Fibroblast of upper back skin (primary cell): ENCODE data around the gene GPR35.

Source experiments
- DNase-seq: peaks from one replicate; pipeline ENCODE4 v3.0.0-alpha.2; 2013

The GPR35 gene

DNA sequence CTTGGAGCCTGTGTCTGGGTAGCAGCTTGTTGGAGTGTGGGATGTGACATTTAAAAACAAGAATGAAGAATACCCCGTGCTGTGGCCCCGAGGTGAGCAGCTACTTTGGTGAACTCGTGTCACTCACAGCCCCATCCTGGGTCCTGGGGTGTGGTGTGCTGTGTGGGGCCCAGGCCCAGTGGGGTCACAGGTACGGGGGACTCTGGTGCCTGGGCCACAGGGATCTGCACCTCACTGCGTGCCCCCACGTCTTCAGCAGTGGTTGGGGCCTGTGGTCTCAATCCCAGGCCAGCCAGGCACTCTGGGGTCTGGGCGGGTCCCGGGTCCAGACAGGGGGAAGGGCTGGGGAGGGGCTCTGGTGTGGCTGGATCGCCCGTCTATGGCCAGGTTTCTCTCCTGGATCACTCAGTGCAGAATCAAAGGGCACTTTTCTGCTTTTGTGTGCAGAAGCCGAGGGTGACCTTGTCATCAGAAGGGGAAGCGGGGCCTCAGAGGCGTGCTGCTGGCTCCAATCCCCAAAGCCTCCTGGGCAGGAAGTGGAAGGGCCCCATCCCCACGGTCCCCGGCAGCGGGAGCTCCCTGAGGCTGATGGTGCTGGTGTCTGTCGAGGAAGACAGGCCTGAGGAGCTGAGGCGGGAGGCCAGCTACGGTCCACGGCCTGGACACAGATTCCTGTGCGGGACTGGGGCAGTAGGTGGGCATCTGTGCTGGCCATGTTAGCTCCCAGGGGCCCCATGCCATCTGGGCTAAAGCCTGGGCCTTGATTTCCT is 1.4 kb downstream of the GPR35 start:
- DNase-seq = peak; percentile 7

- no peak for DNase-seq
Measured at GRCh38 chr2:240627736-240628506, 2.6 kb downstream of the GPR35 start.

DNA sequence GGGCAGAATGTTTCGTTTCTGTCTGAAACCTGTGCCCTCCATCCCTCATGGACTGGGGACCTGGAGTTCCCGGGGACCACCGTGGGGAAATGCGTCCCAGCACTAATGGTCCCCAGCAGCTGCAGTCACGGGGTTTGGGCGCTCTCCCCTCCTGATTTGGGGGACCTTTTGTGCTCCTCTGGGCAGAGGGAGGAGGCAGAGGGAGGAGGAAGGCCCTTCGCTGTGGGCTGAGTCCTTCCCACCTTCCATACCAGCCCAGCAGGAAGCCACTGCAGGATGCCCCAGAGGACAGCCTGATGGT is 3.2 kb downstream of the GPR35 start:
- DNase-seq = no peak

DNA sequence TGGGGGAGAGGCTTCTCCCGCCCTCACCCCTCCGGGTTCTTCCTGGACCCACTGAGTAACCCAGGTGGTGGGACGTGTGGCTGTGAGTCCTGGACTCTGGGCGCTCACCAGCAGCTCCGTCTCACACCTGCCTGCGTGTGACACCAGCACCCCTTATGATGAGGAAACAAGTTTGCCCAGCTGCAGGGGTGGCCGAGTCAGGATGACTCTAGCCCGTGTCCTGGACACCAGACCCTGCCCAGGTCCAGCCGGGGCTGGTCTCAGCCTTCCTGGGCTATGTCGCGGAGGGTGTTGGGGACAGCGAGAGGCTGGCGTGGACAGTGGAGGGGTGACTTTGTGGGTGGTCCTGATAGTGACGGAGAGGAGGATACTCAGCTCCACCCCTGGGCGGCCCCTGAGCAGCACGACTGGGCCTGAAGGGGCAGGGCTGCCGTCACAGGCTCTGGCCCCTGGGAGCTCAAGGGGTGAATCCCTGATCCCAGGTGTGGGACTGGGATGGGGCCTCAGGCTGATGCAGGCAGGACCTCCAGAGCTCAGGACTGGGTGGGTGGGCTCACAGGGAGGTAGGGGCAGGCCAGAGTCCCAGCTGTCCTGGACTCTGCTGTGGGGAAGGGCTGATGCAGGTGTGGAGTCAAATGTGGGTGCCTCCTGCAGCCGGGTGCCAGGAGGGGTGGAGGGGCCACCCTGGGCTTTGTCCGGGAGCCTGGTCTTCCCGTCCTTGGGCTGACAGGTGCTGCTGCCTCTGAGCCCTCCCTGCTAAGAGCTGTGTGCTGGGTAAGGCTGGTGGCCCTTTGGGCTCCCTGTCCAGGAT is 3.7 kb downstream of the GPR35 start:
- DNase-seq = no peak

DNA sequence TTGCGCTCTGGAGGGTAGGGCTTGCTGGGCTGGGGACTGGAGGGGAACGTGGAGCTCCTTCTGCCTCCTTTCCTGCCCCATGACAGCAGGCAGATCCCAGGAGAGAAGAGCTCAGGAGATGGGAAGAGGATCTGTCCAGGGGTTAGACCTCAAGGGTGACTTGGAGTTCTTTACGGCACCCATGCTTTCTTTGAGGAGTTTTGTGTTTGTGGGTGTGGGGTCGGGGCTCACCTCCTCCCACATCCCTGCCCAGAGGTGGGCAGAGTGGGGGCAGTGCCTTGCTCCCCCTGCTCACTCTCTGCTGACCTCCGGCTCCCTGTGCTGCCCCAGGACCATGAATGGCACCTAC is 4.3 kb downstream of the GPR35 start:
- DNase-seq = no peak

GRCh38 chr2:240629968-240630770 is 4.9 kb downstream of the GPR35 start:
- DNase-seq = no peak

GRCh38 chr2:240630771-240631547 is 5.7 kb downstream of the GPR35 start:
- DNase-seq = no peak

DNA sequence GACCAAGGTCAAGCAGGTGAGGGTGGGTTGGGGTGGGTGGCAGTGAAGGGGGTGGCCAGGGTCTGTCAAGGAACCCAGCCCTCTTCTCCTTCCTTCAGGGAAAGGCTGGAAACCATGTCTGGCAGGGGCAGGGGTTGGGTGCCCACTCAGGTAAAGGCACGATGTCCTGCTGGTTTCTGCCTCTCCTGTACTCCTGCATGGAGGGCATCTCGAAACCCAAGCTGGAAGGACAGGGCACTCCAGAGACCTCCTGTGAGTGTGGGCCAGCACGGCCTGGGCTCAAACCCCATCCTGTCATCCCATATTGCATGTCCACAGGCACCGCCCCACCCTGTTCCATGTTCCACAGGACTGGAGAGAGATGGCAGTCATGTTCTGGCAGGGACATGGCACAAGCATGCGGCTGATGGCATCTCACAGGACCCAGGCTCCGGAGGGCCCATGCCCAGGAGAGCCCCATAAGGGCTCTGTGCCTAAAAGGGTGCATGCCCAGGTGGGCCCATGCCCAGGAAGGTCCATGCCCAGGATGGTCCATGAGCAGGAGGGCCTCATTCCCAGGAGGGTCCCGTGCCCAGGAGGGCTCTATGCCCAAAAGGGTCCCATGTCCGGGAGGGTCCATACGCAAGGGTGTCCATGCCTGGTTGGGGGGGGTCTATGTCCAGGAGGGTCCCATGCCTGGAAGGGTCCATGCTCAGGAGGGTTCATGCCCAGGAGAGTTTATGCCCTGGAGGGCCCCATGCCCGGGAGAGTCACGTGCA is 6.4 kb downstream of the GPR35 start:
- DNase-seq = no peak

DNA sequence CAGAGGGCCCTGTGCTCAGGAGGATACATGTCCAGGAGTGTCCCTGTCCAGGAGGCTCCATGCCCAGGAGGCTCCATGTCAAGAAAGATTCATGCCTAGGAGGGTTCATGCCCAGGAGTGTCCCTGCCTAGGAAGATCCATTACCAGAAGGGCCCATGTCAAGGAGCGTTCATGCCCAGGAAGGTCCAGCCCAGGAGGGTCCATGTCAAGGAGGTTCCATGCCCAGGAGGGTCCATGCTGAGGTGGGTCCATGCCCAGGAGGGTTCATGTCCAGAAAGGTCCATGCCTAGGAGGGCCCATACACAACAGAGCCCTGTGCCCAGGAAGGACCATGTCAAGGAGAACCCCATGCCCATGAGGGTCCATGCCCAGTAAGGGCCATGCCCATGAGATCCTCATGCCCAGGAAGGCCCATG is 7.0 kb downstream of the GPR35 start:
- no peak for DNase-seq

DNA sequence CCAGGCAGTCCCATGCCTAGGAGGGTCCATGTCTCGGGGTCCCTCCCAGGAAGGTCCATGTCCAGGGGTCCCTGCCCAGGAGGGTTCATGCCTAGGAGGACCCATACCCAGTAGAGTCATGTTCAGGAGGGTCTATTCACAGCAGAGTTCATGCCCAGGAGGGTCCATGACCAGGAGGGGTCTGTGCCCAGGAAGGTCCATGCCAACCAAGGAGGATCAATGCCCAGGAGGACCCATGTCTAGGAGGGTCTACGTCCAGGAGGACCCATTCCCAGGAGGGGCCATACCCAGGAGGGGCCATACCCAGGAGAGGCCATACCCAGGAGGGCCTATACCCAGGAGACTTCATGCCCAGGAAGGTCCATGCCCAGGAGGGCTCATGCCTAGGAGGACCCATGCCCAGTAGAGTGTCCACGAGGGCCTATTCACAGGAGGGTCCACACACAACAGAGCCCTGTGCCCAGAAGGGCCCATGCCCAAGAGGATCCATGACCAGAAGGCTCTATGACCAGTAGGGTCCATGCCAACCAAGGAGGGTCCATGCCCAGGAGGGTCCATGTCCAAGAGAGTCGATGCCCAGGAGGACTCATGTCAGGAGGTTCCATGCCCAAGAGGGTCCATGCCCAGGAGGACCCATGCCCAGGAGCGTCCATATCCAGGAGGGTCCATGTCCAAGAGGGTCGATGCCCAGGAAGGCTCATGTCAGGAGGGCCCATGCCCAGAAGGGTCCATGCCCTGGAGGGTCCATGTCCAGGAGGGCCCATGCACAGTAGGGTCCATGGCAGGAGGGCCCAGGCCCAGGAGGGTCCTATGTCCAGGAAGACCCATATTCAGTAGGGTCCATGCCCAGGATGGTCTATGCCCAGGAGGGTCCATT is 10.1 kb downstream of the GPR35 start:
- no peak for DNase-seq

GRCh38 chr2:240635998-240636547 is 10.8 kb downstream of the GPR35 start:
- DNase-seq = no peak

DNA sequence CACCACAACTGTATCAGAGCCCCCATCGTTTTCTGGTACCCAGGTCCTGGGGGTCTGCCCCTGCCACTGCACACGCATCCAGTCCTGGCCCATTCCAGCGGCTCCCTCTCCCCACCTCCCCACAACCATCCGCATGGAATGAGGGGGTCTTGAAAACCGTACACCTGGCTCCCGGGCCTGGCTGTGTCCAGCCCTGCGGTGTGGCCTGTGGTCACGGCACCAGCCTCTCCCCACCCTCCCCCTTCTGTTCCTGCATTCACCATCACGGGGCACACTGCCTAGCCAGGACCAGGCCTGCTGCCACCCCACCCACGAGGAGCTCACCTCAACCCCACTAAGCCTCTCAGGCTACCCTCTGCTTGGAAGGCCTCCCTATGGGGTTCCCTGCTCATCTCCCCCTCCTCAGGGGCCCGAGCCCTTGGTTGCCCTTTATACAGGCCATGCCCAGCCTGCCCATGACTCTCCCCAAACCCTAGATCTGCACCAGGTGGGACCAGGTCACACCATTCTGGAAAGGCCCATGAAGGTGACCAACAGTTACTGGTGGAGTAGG is 11.4 kb downstream of the GPR35 start:
- no peak for DNase-seq

- DNase-seq = no peak
Measured at GRCh38 chr2:240637116-240637900, 12.0 kb downstream of the GPR35 start.

- no peak for DNase-seq
Measured at GRCh38 chr2:240637901-240638345, 12.6 kb downstream of the GPR35 start.

DNA sequence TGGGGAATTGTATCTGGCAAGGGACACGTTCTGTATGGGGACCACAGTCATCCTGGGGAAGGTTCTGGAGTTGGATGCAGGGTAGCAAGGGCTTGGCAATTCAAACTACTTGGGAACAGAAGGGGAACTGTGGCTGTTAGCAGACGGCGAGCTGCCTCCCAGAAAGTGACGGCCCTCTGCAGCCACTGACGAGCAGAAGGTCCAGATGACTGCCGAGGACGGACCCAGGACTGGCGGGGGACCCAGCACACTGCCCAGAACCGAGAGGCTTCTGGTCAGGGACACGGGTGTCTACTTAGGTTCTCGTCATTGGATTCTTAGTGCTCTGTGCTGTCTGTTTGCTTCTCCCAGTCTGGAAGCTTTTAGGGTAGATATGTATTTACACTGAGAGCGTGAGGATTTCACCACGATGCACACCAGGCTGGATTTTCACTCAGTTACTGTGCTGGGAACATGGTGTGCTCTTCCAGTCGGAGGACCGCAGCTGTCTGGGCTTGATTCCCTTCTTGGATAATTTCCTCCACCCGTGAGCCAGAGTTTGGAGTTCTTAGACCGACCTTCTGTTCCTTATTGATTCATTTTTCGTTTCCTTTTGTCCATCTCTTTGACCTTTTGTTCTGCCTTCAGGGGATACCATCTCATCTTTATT is 13.4 kb downstream of the GPR35 start:
- no peak for DNase-seq

GRCh38 chr2:240639566-240639965 is 14.3 kb downstream of the GPR35 start:
- no peak for DNase-seq

- no peak for DNase-seq
Measured at GRCh38 chr2:240640939-240641338, 15.7 kb downstream of the GPR35 start.
